ENCODE measurements around the gene CYP11A1.

- TF ChIP-seq CTCF (IDR thresholded peaks at IDR 0.05; ENCODE audit: low read length) (no peak), EZH2phosphoT487 (IDR thresholded peaks at IDR 0.05; ENCODE audit: low read length) (no peak), EZH2 (optimal IDR thresholded peaks at IDR 0.05; ENCODE audit: low read depth, low read length) (no peak)
These were observed 39.0 kb downstream of the CYP11A1 start for GRCh38 chr15:74328331-74329056.

Data from MM.1S (cell line).